IMR-90 (cell line): Measurements from ENCODE around the gene NOG. TPM values are rescaled to one million over a fixed set of nuclear protein-coding genes. Genes with fewer than 3 reads are reported as not detected.

Experiments used
- ATAC-seq: fragments of 200-7000 bp; cut with Tn5 transposase; 2 replicates; pipeline ENCODE4 v1.9.1; 2020; ENCODE audit warnings: low read depth, mild to moderate bottlenecking, moderate library complexity
- BruUV-seq: library from RNA; stranded (reverse); fragments of 400-500 nt; replicated peaks from 2 replicates; lab custom pipeline; 2021; lab: Mats Ljungman, UMichigan
- CTCF ChIA-PET: fragments of 300-600 bp; formaldehyde crosslinking; extraction: SDS; loops from one replicate; lab custom pipeline; 2021; ENCODE audit warnings: antibody characterized with exemption; lab: Yijun Ruan, JAX
- POLR2A ChIA-PET: fragments of 300-600 bp; sonication (Branson Sonifier 250); formaldehyde crosslinking; loops from one replicate; lab custom pipeline; 2022; ENCODE audit warnings: antibody characterized with exemption; ENCODE audit not compliant: unreplicated experiment; lab: Charles Lee
- DNase-seq: peaks from one replicate; pipeline ENCODE4 v3.0.0; 2013
- H2AFZ ChIP-seq: replicated peaks from 2 replicates; pipeline ENCODE3; 2013; ENCODE audit warnings: low read length, mild to moderate bottlenecking; ENCODE audit not compliant: poor library complexity
- H2AK5ac ChIP-seq: 2 replicates; pipeline ENCODE4 v1.6.1; 2013; ENCODE audit warnings: low read depth, low read length, inconsistent platforms
- H2AK9ac ChIP-seq: replicated peaks from 2 replicates; pipeline ENCODE3; 2013; ENCODE audit warnings: mild to moderate bottlenecking, low read depth, low read length, moderate library complexity; ENCODE audit not compliant: poor library complexity
- H2BK120ac ChIP-seq: 2 replicates; pipeline ENCODE4 v1.6.1; 2013; ENCODE audit warnings: low read depth, low read length, inconsistent platforms
- H2BK15ac ChIP-seq: 3 replicates; pipeline ENCODE4 v1.6.1; 2013; ENCODE audit warnings: low read depth, low read length, inconsistent platforms
- H2BK20ac ChIP-seq: 2 replicates; pipeline ENCODE4 v1.6.1; 2013; ENCODE audit warnings: low read depth, mild to moderate bottlenecking, inconsistent platforms, low read length, moderate library complexity
- H2BK5ac ChIP-seq: 2 replicates; pipeline ENCODE4 v1.6.1; 2013; ENCODE audit warnings: mild to moderate bottlenecking, low read depth, low read length, inconsistent platforms; ENCODE audit not compliant: poor library complexity, severe bottlenecking
- H3K14ac ChIP-seq: replicated peaks from 2 replicates; pipeline ENCODE4 v1.6.1; 2013; ENCODE audit warnings: low read depth, low read length, inconsistent platforms
- H3K18ac ChIP-seq: 2 replicates; pipeline ENCODE4 v1.6.1; 2013; ENCODE audit warnings: low read depth, low read length, control low read depth
- H3K23ac ChIP-seq: 2 replicates; pipeline ENCODE4 v1.6.1; 2013; ENCODE audit warnings: low read depth, low read length, inconsistent platforms
- H3K27ac ChIP-seq: 2 replicates; pipeline ENCODE4 v1.5.1; 2013; ENCODE audit warnings: mild to moderate bottlenecking, control low read depth, low read length; ENCODE audit not compliant: insufficient read depth
- H3K27me3 ChIP-seq: 2 replicates; pipeline ENCODE4 v1.6.1; 2013; ENCODE audit warnings: low read length; ENCODE audit not compliant: control insufficient read depth, insufficient read depth
- H3K36me3 ChIP-seq: 2 replicates; pipeline ENCODE4 v1.6.1; 2013; ENCODE audit warnings: low read length, mixed read lengths; ENCODE audit not compliant: control insufficient read depth, insufficient read depth
- H3K4ac ChIP-seq: 2 replicates; pipeline ENCODE4 v1.6.1; 2013; ENCODE audit warnings: low read depth, low read length, inconsistent platforms
- H3K4me1 ChIP-seq: 2 replicates; pipeline ENCODE4 v1.6.1; 2013; ENCODE audit warnings: low read length, mixed read lengths; ENCODE audit not compliant: control insufficient read depth, insufficient read depth
- H3K4me2 ChIP-seq: 2 replicates; pipeline ENCODE4 v1.6.1; 2013; ENCODE audit warnings: low read depth, mild to moderate bottlenecking, control low read depth, low read length, moderate library complexity
- H3K4me3 ChIP-seq: 2 replicates; pipeline ENCODE4 v1.5.1; 2013; ENCODE audit warnings: low read depth, mild to moderate bottlenecking, control low read depth, low read length, moderate library complexity; ENCODE audit not compliant: insufficient read depth
- H3K56ac ChIP-seq: 2 replicates; pipeline ENCODE4 v1.6.1; 2013; ENCODE audit warnings: low read length, inconsistent platforms; ENCODE audit not compliant: insufficient read depth; ENCODE audit errors: extremely low read depth
- H3K79me1 ChIP-seq, 2 experiments: 2 replicates each; pipeline ENCODE4 v1.6.1; 2013; ENCODE audit warnings: low read length in 2 of 2, inconsistent platforms in 1 of 2, low read depth in 1 of 2
- H3K9ac ChIP-seq: 2 replicates; pipeline ENCODE4 v1.6.1; 2013; ENCODE audit warnings: low read depth, low read length, control low read depth
- H3K9me1 ChIP-seq: 2 replicates; pipeline ENCODE4 v1.6.1; 2013; ENCODE audit warnings: low read length, inconsistent platforms; ENCODE audit not compliant: insufficient read depth
- H3K9me3 ChIP-seq: 2 replicates; pipeline ENCODE4 v1.6.1; 2013; ENCODE audit warnings: low read length; ENCODE audit not compliant: control insufficient read depth, insufficient read depth
- H4K20me1 ChIP-seq: 2 replicates; pipeline ENCODE4 v1.6.1; 2013; ENCODE audit warnings: low read length, inconsistent platforms; ENCODE audit not compliant: insufficient read depth
- H4K5ac ChIP-seq: 2 replicates; pipeline ENCODE4 v1.6.1; 2013; ENCODE audit warnings: mild to moderate bottlenecking, low read depth, low read length, control low read depth
- H4K8ac ChIP-seq, 2 experiments: 2 replicates each; pipeline ENCODE4 v1.6.1; 2013; ENCODE audit warnings: low read depth in 2 of 2, low read length in 2 of 2, control low read depth in 1 of 2, inconsistent platforms in 1 of 2
- H4K91ac ChIP-seq: 2 replicates; pipeline ENCODE4 v1.6.1; 2013; ENCODE audit warnings: low read depth, low read length, inconsistent platforms; ENCODE audit not compliant: insufficient read depth
- BHLHE40 ChIP-seq: fragments of 150-350 bp; IDR thresholded peaks from 2 replicates; pipeline ENCODE4 v1.6.1; 2016; ENCODE audit warnings: mild to moderate bottlenecking, low read depth, low read length
- CEBPB ChIP-seq: IDR thresholded peaks from 2 replicates; pipeline ENCODE4 v1.6.1; 2012; ENCODE audit warnings: low read depth, low read length, improper control_type of control experiment
- CHD1 ChIP-seq: IDR thresholded peaks from 2 replicates; pipeline ENCODE4 v1.6.1; 2012; ENCODE audit warnings: low read depth, low read length, improper control_type of control experiment
- ELK1 ChIP-seq: fragments of 150-350 bp; IDR thresholded peaks from 2 replicates; pipeline ENCODE4 v1.6.1; 2016; ENCODE audit warnings: low read depth, mild to moderate bottlenecking, low read length, moderate library complexity, borderline replicate concordance
- FOS ChIP-seq: fragments of 150-350 bp; IDR thresholded peaks from 2 replicates; pipeline ENCODE4 v1.6.1; 2016; ENCODE audit warnings: low read depth, low read length
- MAFK ChIP-seq: IDR thresholded peaks from 2 replicates; pipeline ENCODE4 v1.6.1; 2012; ENCODE audit warnings: low read depth, low read length, improper control_type of control experiment
- MAZ ChIP-seq: IDR thresholded peaks from 2 replicates; pipeline ENCODE4 v1.6.1; 2012; ENCODE audit warnings: low read depth, mild to moderate bottlenecking, low read length, improper control_type of control experiment, moderate library complexity, borderline replicate concordance
- MXI1 ChIP-seq: IDR thresholded peaks from 2 replicates; pipeline ENCODE4 v1.6.1; 2012; ENCODE audit warnings: low read depth, mild to moderate bottlenecking, low read length, moderate library complexity, borderline replicate concordance
- NFE2L2 ChIP-seq: fragments of 150-350 bp; IDR thresholded peaks from 2 replicates; pipeline ENCODE4 v1.6.1; 2016; ENCODE audit warnings: low read depth, mild to moderate bottlenecking, low read length
- POLR2A ChIP-seq: IDR thresholded peaks from 2 replicates; pipeline ENCODE4 v1.6.1; 2012; ENCODE audit warnings: mild to moderate bottlenecking, low read depth, low read length
- RAD21 ChIP-seq: IDR thresholded peaks from 2 replicates; pipeline ENCODE4 v1.6.1; 2012; ENCODE audit warnings: low read length, improper control_type of control experiment
- RCOR1 ChIP-seq: IDR thresholded peaks from 2 replicates; pipeline ENCODE4 v1.6.1; 2012; ENCODE audit warnings: mild to moderate bottlenecking, low read length, improper control_type of control experiment; ENCODE audit not compliant: insufficient replicate concordance
- RFX5 ChIP-seq: IDR thresholded peaks from 2 replicates; pipeline ENCODE4 v1.8.0; 2012; ENCODE audit warnings: low read depth, mild to moderate bottlenecking, low read length, moderate library complexity
- SMC3 ChIP-seq: fragments of 150-350 bp; IDR thresholded peaks from 2 replicates; pipeline ENCODE4 v1.6.1; 2016; ENCODE audit warnings: low read depth, mild to moderate bottlenecking, antibody characterized with exemption, low read length, moderate library complexity
- WGBS, 2 experiments: methylation state at CpG; one replicate each; pipeline versions ENCODE4 v1.1.5 to v1.1.7; 2013; ENCODE audit warnings: missing lambda C conversion rate in 2 of 2; ENCODE audit not compliant: insufficient read length in 1 of 2; ENCODE audit errors: extremely low coverage in 2 of 2; 5-methylcytosine and 5-hydroxymethylcytosine counted together
- dilution Hi-C: fragments of 300-500 bp; cut with HindIII; formaldehyde crosslinking; loops from one replicate; pipeline ENCODE4 v1.14.3; 2018; ENCODE audit warnings: low sequenced_read_pairs; ENCODE audit not compliant: unreplicated experiment
- in situ Hi-C: fragments of 300-500 bp; cut with MboI; formaldehyde crosslinking; loops from 3 replicates; pipeline ENCODE4 v1.14.3; 2019; ENCODE audit warnings: low sequenced_read_pairs, inconsistent platforms, mixed read lengths
- intact Hi-C: fragments of 100-400 bp; cut with micrococcal nuclease; formaldehyde crosslinking; loops from 2 replicates; pipeline ENCODE4 v1.10.0; 2022
- polyA plus RNA-seq, 3 experiments: library from polyadenylated mRNA; depleted of rRNA; stranded (reverse); fragments of >200 nt; gene quantifications; 2 replicates each; pipeline ENCODE4 v1.2.3, GENCODE V29; 2012; ENCODE audit warnings: low replicate concordance in 1 of 3
- total RNA-seq: library from RNA; depleted of rRNA; stranded (reverse); fragments of >200 nt; gene quantifications from 2 replicates; pipeline ENCODE4 v1.2.3, GENCODE V29; 2012
- TF ChIP-seq, protein P1 (sequence below): fragments of 150-350 bp; IDR thresholded peaks from 2 replicates; pipeline ENCODE4 v1.6.1; 2017; ENCODE audit warnings: mild to moderate bottlenecking, antibody characterized with exemption, low read length, low read depth
- TF ChIP-seq, protein P2 (sequence below): conservative IDR thresholded peaks from 2 replicates; pipeline ENCODE4 v1.5.1; 2012; ENCODE audit warnings: mild to moderate bottlenecking, low read depth, low read length, improper control_type of control experiment

NOG gene
- total and polyA plus RNA-seq, 2 of the 4 experiments (the other 2 are of a cell fraction) = 11.7 to 13.1 TPM

DNA sequence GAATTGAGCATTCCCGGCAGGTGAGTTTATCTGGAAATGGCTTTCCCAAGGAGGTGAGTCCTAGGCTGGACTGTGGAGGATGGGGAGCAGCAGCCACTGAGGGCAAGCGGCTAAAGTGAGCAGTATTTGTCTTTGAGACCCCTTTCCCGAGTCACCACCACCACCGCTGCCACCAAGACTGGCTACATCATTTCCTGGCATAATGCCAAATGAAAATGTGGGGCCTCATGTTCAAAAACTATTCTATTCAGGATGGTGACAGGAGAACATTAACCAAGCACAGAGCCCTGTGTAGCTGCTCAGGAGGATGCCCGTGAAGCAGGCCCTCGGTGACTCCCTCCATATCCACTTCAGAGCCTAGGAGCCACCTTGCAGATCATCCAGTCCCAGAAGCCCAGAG is 46.0 kb downstream of the NOG start:
- Histone ChIP-seq H4K5ac (no peak overlapping the region), H3K4me2 (no peak overlapping the region), H4K20me1 (no peaks in the 10 kb centered on the region), H4K91ac (no peak overlapping the region), H2AFZ (no peak overlapping the region), H2BK15ac (no peak overlapping the region), H2BK5ac (no peak overlapping the region), H3K14ac (no peak overlapping the region), H3K4ac (no peak overlapping the region), H3K27me3 (peaks cover 27% of the 10 kb centered on the region), H3K9ac (no peak overlapping the region), H4K8ac (no peak overlapping the region), H3K36me3 (no peaks in the 10 kb centered on the region), H3K9me3 (no peaks in the 10 kb centered on the region), H3K27ac (no peak overlapping the region), H3K4me1 (no peaks in the 10 kb centered on the region), H2BK20ac (no peak overlapping the region), H3K79me1 (no peaks in the 10 kb centered on the region), H3K56ac (no peak overlapping the region), H3K23ac (no peak overlapping the region), H2AK9ac (no peak overlapping the region), H3K9me1 (no peaks in the 10 kb centered on the region), H2AK5ac (no peak overlapping the region), H3K18ac (no peak overlapping the region), H2BK120ac (no peak overlapping the region), H3K4me3 (no peak overlapping the region)
- WGBS, 2 experiments = no CpG with 5 or more reads among the region's 6 CpGs
- dilution Hi-C loops = no loop called here
- in situ Hi-C loops = no loop called here
- BruUV-seq = no TSS peak
- DNase-seq (no peak), ATAC-seq (no peak)
- POLR2A ChIA-PET = no interaction called here
- intact Hi-C loops = no loop called here
- CTCF ChIA-PET = no interaction called here
- no peak for TF ChIP-seq CEBPB
- TF ChIP-seq RFX5 = no peak
- TF ChIP-seq MAZ = no peak
- TF ChIP-seq BHLHE40 = no peak
- TF ChIP-seq ELK1 = no peak
- TF ChIP-seq CHD1 = no peak
- no peak for TF ChIP-seq POLR2A
- TF ChIP-seq, protein P1, sequence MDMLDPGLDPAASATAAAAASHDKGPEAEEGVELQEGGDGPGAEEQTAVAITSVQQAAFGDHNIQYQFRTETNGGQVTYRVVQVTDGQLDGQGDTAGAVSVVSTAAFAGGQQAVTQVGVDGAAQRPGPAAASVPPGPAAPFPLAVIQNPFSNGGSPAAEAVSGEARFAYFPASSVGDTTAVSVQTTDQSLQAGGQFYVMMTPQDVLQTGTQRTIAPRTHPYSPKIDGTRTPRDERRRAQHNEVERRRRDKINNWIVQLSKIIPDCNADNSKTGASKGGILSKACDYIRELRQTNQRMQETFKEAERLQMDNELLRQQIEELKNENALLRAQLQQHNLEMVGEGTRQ = no peak
- TF ChIP-seq, protein P2, sequence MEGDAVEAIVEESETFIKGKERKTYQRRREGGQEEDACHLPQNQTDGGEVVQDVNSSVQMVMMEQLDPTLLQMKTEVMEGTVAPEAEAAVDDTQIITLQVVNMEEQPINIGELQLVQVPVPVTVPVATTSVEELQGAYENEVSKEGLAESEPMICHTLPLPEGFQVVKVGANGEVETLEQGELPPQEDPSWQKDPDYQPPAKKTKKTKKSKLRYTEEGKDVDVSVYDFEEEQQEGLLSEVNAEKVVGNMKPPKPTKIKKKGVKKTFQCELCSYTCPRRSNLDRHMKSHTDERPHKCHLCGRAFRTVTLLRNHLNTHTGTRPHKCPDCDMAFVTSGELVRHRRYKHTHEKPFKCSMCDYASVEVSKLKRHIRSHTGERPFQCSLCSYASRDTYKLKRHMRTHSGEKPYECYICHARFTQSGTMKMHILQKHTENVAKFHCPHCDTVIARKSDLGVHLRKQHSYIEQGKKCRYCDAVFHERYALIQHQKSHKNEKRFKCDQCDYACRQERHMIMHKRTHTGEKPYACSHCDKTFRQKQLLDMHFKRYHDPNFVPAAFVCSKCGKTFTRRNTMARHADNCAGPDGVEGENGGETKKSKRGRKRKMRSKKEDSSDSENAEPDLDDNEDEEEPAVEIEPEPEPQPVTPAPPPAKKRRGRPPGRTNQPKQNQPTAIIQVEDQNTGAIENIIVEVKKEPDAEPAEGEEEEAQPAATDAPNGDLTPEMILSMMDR = no peak
- TF ChIP-seq MAFK = no peak
- no peak for TF ChIP-seq RAD21
- no peak for TF ChIP-seq RCOR1
- no peak for TF ChIP-seq MXI1
- no peak for TF ChIP-seq SMC3
- no peak for TF ChIP-seq NFE2L2
- TF ChIP-seq FOS = no peak
